HG02973 (cell line): Measurements from ENCODE around the gene C1orf116.

Experiments used
- ATAC-seq: cut with Tn5 transposase; IDR thresholded peaks from one replicate; pipeline ENCODE4 v1.9.1; 2021; ENCODE audit warnings: moderate library complexity; ENCODE audit not compliant: unreplicated experiment

Gene C1orf116

DNA sequence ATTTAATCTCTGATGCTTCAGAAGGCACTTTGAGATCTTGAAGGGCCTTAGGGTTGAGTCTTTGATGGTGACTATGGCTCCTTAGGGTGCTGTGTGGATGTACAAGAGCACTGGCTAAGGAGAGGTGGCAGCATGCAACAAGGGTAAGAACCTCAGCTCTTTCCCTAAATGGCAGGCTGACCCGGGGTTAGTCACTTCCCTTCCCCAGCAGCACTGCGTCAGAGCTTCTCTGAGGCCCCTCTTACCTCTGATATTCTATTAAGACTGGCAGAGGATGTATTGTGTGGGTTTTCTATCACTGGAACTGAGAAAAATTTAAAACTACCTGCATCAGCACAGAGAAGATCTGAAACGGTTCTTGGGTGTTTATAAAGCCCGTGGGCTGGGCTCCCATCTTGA is 11.8 kb downstream of the C1orf116 start:
- ATAC-seq = no peak

DNA sequence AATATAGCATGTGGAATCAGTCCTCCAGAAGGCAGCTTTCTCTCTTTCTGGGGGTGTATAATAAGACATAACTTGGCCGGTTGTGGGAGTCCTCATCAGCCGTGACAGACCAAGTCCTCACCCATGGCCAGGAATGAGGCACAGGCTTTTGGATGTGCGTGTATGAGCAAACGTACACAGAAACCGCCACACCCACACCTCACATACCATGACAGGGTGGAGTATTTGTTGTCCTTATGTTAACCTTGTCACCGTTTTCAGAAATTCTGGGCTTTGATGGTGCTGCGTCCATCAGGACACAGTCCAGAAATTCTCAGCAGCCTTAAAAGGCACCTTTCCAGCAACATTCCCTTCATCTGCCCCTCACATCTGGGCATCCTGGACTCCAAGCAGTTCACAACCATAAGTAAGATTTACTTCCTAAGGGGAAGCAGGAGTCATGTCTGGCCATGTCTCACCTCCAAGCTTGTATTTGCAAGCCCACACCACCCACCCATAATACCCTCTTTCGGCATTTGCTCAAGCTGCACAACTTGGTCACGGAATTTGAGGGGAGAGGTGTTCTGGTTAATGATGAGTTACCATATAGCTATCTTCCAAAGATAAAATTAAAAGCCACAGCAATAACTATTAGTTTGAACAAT is 12.4 kb downstream of the C1orf116 start:
- no peak for ATAC-seq

DNA sequence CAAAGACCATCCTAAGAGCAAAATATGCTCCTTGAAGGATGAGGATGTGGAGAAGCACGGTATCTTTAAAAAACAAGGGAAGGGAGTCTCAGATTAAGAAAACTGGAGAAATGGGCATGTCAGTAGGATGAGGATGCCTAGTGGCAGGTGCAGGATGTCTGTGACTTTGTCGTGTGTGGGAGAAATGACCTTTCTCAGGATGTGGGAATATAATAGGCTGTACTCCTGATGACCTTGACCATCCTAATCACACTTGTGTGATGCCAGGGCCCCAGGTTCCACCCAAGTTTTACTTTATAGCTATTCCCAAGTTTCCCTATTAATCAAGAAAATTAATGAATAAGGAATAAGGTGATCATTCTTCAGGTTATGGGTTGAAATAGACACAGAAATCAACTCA is 12.9 kb downstream of the C1orf116 start:
- no peak for ATAC-seq

DNA sequence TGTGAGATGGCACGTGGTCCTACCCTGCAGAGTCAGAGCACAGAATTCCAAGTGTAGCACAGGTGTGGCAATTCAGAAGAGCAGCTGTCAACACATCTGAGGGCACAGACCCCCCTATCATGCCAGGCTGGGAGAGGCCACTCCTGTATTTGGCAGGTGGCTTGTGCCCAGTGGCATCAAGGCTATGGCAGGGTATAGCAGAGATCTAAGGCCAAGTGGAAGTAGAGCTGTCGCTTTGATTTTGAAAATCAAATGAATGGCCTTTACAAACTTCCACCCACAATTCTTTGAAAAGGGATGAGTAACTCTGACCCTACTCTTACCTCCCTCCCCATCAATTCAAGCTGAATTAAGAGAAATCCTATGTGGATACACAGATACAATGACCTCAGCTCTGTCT is 13.4 kb downstream of the C1orf116 start:
- no peak for ATAC-seq

DNA sequence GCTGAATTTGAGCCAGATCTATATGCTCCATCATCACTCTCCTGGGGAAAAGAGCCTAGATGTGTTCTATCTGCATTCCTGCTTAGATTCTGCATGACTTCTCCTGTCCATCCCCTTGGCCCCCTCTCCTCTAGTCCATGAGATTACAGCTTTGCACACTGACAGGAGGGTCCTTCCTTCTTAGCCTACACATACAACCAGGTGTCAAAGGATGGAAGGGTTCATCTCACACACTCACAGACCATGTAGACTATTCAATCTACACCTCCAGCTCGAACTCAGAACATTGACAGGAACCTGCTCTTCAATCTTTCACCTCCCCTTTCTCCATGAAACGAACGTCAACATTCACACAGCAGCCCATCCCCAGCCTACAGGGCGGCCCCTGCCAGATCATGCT is 13.8 kb downstream of the C1orf116 start:
- ATAC-seq = no peak

DNA sequence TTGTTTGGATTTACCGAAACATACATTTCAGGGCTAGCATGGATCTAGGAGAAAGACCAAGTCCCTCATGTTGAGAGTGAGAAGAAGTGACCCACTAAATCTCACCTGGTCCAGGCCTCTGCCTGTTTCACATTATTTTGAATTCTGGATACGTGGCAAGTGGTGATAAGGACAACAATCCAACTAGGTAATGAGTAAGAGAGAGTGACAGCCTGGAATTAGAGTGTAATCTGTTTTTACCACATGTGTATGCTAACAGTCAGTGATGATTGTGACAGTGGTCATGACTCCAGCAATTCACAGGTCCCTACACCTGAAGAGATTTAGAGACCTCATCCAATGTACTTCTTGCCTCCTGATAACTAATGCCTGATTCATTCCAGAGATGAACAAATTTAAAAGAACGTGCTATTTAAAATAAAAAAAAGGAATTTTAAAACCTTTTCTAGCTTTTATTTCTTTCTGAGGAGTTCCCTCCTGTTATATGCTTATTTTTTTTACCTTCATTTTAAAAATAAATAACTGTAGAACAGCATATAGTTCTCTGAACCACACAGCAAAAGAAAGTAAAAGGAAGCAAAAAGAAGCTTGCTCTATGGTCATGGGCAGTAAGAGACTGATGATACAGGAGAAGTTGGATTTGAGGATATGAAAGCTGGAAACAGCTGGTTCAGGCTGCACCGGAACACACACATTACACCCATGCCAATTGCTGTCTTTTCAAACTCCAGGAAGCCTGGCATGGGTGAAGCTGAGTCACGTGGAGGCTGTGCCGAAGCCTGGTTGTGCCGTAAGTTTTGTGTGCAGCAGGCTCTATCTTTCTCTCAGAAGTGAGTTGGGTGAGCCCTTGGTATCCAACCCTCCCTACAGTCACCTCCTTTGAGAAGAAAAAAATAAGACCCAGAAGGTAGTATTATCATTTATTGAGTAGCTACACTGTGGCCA is 14.7 kb downstream of the C1orf116 start:
- no peak for ATAC-seq

DNA sequence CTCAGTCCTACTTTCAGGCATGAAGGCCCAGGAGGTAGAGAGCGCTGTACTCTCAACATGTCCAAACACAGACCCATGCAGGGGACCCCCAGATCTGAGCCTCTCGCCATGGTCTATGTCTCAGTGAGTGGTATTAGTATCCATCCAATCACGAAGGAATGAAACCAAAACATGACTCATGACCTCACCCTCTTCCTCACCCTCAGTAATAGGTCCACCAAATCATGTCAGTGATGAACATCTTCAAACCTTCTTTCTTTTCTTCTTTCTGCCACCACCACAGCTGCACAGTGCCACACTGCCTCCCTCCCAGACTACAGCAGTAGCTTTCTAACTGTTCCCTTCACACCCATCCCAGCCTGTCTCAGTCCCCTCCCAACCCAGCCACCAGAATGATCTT is 16.8 kb downstream of the C1orf116 start:
- ATAC-seq = no peak

DNA sequence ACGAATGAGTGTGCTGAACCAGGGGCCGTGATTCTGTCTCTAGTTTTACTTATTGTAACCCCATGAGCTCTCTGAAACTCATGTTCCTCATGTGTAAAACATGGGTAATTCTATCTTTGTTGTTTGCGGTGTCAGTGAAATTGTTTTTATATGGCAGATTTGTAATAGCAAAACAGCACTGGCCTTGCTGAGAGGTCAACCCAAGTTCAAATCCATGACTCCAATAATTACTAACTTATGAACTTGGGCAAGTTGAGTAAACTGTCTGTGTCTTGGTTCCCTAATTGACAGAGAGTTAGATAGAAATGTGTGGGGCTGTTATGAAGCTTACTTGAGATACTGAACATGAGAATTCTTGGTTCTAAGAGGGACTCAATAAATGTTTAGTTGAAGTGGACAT is 17.8 kb downstream of the C1orf116 start:
- ATAC-seq = no peak

DNA sequence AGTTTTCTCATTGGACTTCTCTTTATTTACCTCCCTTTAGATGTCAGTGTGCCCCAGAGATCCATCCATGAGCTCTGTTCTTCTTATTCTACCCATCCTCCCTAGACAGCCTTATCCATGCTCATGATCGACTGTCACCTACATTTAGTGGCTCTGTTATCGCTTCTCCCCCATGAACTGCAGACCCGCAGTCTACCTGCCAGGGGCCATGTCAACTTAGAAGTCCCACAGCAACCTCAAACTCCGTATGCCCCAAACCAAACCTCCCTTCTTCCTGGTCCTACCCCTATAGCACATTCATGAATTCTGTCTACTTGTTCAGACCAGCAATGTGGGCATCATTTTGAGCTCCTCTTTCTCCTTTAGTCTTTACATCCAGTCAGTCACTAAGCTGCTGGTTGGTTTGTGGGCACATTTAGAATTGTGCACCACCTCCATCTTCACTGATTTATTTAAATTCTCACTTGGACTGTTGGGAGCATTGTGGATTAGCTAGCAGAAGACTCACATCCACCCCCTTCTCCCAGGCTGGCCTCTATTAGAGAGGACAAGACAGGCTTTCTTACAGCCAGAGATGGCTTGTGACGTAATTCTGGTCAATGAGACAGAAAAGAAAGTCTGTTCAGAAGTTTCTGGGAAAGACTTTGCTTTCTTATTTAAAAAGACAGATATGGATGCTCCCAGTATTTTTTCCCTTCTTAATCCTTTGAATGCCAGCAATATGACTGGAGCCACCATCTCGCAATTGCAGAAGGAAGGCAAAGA is 19.1 kb downstream of the C1orf116 start:
- ATAC-seq = no peak

DNA sequence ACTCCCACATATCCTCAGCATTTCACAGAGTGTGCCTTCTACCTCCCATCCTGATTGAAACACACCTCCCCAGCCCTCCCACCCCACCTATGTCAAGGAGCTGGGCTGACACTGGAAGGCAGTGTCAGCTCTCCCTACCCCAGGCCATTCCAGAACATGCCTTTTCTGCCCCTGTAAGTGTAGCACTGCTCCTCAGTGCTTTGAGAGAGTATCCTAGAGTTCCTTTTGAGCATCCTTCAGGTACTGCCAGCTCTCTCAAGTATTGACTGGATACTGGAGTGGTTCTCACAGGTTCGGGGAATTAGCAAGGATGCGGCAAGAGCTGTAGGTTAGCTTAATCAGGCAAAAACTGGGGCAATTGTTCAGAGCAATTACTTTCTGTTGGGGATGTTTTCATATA is 21.8 kb downstream of the C1orf116 start:
- no peak for ATAC-seq

DNA sequence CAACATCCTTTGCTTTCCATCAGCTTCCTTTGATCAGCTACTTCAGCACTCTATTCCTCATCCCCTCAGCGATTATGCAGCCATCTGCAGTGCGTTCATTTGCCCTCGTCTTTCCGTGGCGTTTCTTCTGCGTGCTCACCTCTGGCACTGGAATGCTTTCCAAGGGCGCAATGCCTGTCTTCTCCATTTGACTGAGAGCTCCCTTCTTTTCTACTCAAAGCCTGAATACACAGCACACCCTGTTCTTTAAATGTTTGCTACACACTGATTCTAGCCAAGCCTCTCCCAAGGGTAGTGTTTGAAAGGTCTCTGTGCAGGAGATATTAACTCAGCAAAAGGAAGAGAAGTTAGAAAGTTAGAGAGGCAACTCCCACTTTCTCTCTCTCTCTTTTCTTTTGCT is 22.6 kb downstream of the C1orf116 start:
- no peak for ATAC-seq

DNA sequence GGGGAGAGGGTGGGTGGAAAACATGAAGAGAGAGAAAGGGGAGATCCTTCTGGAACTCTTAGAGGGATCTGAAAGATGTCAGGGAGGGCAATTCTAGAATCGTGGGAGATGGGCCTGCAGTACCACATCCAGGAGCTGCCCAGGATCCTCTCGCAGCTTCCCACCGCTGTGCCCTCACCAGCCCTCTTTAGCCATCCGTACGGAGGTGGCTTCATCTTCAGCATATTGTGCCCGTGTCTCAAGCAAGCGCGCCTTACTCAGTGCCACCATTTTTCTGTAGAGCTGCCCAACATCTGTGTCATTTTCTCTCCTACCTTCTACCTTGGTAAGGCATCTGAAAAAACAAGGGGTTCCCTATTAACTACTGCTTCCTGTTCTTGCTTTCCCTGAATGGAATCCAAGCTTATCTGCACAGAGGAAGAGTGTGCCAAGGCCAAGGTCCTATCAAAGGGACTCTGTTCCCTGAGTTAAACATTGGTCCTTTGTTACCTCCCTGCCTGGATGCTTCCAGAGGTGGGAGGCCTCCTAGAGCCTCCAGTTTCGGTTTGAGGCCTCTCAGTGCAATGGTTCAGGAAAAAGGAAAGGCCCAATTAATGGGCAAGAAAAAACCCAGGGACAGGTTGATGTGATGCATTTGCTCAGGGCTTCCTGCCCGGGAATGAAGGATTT is 23.2 kb downstream of the C1orf116 start:
- ATAC-seq = no peak

DNA sequence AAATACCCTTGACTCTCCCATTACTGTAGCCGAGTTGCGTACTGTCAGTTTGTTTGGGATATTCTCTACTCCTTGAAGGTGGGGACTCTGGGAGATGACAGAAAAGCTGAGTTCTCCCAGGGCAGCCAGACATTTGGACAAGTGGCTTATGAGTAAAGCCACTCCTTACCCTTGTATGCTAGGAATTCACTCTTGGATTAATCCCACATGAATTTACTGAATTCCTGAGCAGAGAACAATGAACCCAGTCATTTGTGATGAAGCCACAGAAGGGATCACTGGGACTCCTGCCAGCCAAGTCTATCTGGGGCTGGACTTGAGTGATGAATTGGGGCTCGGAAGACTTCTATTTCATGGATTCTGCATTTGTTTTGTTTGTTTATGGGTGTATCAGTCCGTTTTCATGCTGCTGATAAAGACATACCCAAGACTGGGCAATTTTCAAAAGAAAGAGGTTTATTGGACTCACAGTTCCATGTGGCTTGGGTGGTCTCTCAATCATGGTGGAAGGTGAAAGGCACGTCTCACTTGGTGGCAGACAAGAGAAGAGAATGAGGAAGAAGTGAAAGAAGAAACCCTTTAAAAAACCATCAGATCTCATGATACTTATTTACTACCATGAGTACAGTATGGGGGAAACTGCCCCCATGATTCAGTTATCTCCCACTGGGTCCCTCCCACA is 25.1 kb downstream of the C1orf116 start:
- ATAC-seq = no peak

DNA sequence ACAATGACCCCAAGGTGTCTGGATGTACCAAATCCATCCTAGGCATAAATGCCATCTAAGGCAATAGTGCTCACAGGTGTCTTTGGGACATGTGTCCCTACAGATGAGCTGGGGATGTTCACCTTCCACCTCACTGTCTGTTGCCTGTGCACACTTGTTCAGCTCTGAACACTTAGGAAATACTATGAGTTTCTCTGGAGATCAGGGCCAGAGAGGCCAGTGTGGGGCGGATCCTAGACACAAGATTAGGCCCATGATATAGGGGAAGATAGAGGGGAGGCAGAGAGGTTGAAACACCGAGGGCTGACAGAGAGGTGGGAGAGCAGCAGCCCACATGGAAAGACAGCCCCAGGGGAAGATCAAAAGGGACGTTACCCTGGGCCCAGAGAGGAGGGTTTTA is 25.6 kb downstream of the C1orf116 start:
- no peak for ATAC-seq

DNA sequence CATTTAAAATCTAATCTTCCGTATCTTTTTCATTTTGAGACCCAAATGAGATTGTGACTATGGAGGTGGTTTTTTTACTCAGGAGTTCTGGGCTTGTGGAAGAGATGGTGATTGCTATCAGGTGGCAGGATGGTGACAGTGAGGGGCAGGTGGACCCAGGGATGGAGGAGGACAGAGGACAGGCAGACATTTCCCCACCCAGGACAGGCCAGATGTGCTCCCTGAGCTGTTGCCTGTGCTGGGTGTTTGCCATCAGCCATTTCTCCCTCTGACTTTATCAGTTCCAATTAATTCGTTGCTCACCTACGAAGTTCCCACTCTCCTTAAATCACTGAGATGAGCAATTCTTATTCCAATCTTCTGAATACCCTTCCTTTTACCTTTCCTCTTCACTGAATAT is 26.5 kb downstream of the C1orf116 start:
- no peak for ATAC-seq

DNA sequence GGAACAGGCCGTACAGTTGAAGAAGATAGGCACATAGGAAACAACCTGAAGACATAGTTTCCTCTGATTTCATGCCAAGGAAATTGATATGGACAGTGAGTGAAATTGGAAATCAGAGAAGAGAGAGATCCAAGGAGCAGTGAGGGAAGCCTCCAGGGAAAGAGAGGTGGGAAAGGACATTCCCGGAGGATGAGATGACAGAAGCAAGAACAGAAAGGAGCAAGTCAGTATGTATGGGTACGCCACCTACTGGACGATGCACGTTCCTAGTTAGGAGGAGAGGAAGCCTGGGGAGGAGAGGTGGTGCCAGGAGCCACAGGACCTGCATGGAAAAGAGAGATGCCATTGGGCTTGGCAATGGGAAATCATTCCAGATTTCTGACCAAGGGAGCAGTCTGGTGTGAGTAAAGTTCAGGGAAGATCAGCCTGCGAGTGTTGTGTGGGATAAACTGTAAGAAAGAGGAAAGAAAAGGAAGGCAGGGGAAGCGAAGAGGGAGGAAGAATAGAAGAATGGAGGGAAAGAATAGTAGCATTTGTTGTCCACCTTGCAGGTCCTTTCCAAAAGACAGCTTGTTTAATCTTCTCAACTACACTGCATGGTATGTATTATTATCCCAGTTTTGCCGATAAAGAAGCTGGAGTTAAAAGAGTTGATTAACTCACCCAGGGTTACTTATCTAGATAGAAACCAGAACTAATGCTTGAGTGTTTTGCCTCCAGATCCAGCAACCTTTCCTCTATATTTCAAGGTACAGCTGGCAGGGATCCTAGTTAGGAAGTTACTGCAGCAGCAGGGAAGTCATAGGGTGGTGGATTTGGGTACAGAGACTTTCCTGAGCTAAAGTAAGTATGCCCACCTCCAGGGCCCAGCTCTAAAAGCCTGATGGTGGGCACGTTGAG is 27.4 kb downstream of the C1orf116 start:
- ATAC-seq = no peak

DNA sequence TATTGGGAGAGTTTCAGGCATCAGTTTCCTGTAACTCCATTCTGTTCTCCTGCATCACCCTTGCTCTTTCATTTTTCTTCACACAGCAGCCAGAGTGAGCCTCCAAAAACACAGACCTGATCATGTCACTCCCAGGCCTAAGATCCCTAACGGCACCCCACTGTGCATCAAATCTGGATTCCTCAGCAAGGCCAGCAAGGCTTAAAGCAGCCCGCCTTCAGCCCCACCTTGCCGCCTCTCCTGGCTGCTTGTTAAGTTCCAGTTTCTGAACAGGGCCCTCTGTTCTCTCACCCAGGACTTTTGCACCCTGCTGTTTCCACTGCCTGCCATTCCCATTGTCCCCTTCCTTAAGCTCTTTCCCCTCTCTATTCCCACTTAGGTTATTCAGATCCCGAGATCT is 29.3 kb downstream of the C1orf116 start:
- no peak for ATAC-seq

DNA sequence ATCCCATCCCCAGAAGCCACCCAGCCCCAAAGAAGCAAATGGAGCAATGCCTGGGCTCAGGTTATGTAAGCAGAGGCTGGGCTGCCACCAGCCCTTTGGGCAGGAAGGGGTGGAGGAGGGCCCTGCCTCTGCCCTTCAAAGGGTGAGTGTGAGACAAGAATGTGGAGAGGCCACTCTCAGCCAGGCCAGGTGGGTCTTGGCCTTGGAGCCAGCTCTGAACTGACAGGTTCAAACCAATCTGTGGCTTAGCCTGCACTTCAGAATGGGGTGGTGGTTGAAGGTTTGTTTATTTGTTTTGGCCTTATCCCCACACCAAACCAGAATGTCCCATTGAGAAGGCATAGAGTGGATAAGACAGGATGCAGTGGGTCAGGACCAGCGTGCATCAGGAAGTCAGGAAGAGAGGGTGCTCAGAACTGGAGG is 29.8 kb downstream of the C1orf116 start:
- no peak for ATAC-seq

DNA sequence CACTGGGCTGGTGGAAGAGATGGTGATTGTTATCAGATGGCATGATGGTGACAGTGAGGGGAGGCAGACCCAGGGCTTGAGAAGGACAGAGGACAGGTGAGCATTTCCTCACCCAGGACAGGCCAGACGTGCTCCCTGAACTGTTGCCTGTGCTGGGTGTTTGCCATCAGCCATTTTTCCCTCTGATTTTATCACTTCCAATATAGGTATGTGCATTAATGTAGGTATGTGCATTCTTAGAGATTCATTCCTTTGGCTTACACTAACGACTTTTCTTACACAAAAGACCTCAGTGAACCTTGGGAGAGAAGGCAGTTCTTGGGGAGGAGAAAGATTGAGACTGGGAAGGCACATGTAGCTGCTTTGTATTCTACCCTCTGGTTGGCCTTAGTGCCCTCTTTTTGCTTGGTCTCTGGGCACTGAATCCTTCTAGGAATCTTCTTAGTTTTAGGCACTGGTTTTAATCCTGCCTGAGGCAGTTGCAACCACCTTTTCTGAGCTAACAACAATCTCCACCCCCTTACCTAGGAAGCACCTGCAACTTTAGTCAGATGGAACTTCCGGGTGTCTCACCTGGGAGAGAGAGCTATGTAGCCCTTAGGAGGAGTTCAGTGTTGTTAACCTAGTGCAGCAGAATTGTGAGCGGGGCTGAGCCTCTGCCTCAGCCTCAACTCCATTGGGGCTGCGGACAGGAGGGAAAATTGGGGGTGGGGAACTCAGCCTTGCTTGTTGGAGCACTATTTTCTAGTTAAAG is 30.9 kb downstream of the C1orf116 start:
- no peak for ATAC-seq
